Stimulated activated CD4-positive, alpha-beta T cell treated with anti-CD3 and anti-CD28 coated beads, Interleukin-4, amount 100 ng/mL, for 1 hour (primary cell): ENCODE results near the gene DGLUCY.
A peak's percentile ranks its signal among the peaks of the same experiment; 100 is the strongest.
"Not testable (repeated sequence)": the region's sequence is repeated elsewhere in the genome, so short reads cannot be mapped to it uniquely, and the experiment has no call there.

Source experiments
- DNase-seq: peaks from one replicate; pipeline ENCODE4 v3.0.0-alpha.2; 2020

The DGLUCY gene

GRCh38 chr14:91142214-91142668 is 28.4 kb downstream of the DGLUCY start:
- DNase-seq = no peak

- DNase-seq = no peak
Observed at GRCh38 chr14:91143862-91144261, 30.0 kb downstream of the DGLUCY start.

GRCh38 chr14:91144425-91145145 is 30.7 kb downstream of the DGLUCY start:
- DNase-seq = no peak

GRCh38 chr14:91145391-91146160 is 31.7 kb downstream of the DGLUCY start:
- no peak for DNase-seq

- DNase-seq = no peak
Observed at GRCh38 chr14:91146661-91147060, 32.8 kb downstream of the DGLUCY start.

GRCh38 chr14:91149462-91149861 is 35.6 kb downstream of the DGLUCY start:
- DNase-seq = no peak

- DNase-seq = no peak
Observed at GRCh38 chr14:91152499-91152898, 38.6 kb downstream of the DGLUCY start.

- no peak for DNase-seq
Observed at GRCh38 chr14:91153360-91153759, 39.5 kb downstream of the DGLUCY start.

GRCh38 chr14:91154851-91155625 is 41.2 kb downstream of the DGLUCY start:
- peak; percentile 10 for DNase-seq

- no peak for DNase-seq
Observed at GRCh38 chr14:91155626-91156089, 41.8 kb downstream of the DGLUCY start.

- not testable (repeated sequence) for DNase-seq
Observed at GRCh38 chr14:91156142-91156666, 42.3 kb downstream of the DGLUCY start.

GRCh38 chr14:91156877-91157276 is 43.0 kb downstream of the DGLUCY start:
- not testable (repeated sequence) for DNase-seq

GRCh38 chr14:91158091-91158790 is 44.4 kb downstream of the DGLUCY start:
- no peak for DNase-seq

GRCh38 chr14:91159182-91159581 is 45.3 kb downstream of the DGLUCY start:
- no peak for DNase-seq

GRCh38 chr14:91159906-91160305 is 46.0 kb downstream of the DGLUCY start:
- DNase-seq = no peak

- DNase-seq = no peak
Observed at GRCh38 chr14:91163316-91163715, 49.4 kb downstream of the DGLUCY start.

- DNase-seq = no peak
Observed at GRCh38 chr14:91164676-91165075, 50.8 kb downstream of the DGLUCY start.

GRCh38 chr14:91167380-91167770 is 53.5 kb downstream of the DGLUCY start:
- DNase-seq = no peak

- DNase-seq = no peak
Observed at GRCh38 chr14:91169951-91170350, 56.1 kb downstream of the DGLUCY start.

- DNase-seq = no peak
Observed at GRCh38 chr14:91170504-91171121, 56.7 kb downstream of the DGLUCY start.

GRCh38 chr14:91171291-91171690 is 57.4 kb downstream of the DGLUCY start:
- DNase-seq = no peak

- peak; percentile 82 for DNase-seq
Observed at GRCh38 chr14:91173221-91173670, 59.4 kb downstream of the DGLUCY start.
